SK-MEL-5 (cell line): Measurements from ENCODE around the gene VASP. TPM values are rescaled to one million over a fixed set of nuclear protein-coding genes. Genes with fewer than 3 reads are reported as not detected.
A peak's percentile ranks its signal among the peaks of the same experiment; 100 is the strongest.

ENCODE experiments used
- DNase-seq: peaks from one replicate; pipeline ENCODE4 v3.0.0-alpha.2; 2016; ENCODE audit warnings: low read depth, low spot score
- in situ Hi-C: cut with HindIII; loops from 2 replicates; pipeline ENCODE4 v1.10.0; 2016; ENCODE audit warnings: low sequenced_read_pairs, high pct_unique_total_duplicates, low pct_unique_long_range_greater_than_20kb
- total RNA-seq: library from RNA; depleted of rRNA; stranded (reverse); fragments of >200 nt; shearing (Covaris generic); gene quantifications from 2 replicates; pipeline ENCODE4 v1.2.3, GENCODE V29; 2014; rRNA removed

The VASP gene
- total RNA-seq, 1 experiment from 2014 or later, result 44.1 TPM

- in situ Hi-C loops, result no loop called here
- DNase-seq, result no peak
These were observed 53.4 kb downstream of the VASP start for GRCh38 chr19:45560686-45561085.

GRCh38 chr19:45564131-45564780 is 57.0 kb downstream of the VASP start:
- DNase-seq, result no peak
- in situ Hi-C loops, result no loop called here

- in situ Hi-C loops, result no loop called here
- no peak for DNase-seq
These were observed 60.3 kb downstream of the VASP start for GRCh38 chr19:45567609-45568008.

- DNase-seq, result no peak
These were observed 61.5 kb downstream of the VASP start for GRCh38 chr19:45568732-45569131.

GRCh38 chr19:45569619-45570421 is 62.5 kb downstream of the VASP start:
- in situ Hi-C loops, result no loop called here

More at GRCh38 chr19:45568732-45569131, 61.5 kb downstream of the VASP start:
- in situ Hi-C loops, result no loop called here

GRCh38 chr19:45571457-45572220 is 64.4 kb downstream of the VASP start:
- in situ Hi-C loops, result no loop called here
- DNase-seq, result no peak

More at GRCh38 chr19:45569619-45570421, 62.5 kb downstream of the VASP start:
- DNase-seq, result peak; percentile 67

GRCh38 chr19:45574526-45574925 is 67.2 kb downstream of the VASP start:
- in situ Hi-C loops, result no loop called here
- DNase-seq, result no peak

- in situ Hi-C loops, result no loop called here
- no peak for DNase-seq
These were observed 67.9 kb downstream of the VASP start for GRCh38 chr19:45575216-45575615.

Other genes starting within 250 kb of the VASP start
- not detected in 2 replicates for gene CKM, start 184.6 kb upstream of the VASP start, total RNA-seq
- gene KLC3, start 166.7 kb upstream of the VASP start, total RNA-seq, result 0.43 and 1.3 TPM in 2 replicates
- gene ERCC2, start 136.9 kb upstream of the VASP start, total RNA-seq, result 10.7 and 13.8 TPM in 2 replicates
- 1.5 and 1.8 TPM in 2 replicates for gene PPP1R13L, start 102.4 kb upstream of the VASP start, total RNA-seq
- 19.3 and 20.2 TPM in 2 replicates for gene POLR1G, start 100.8 kb upstream of the VASP start, total RNA-seq
- 125 and 138 TPM in 2 replicates for gene ERCC1, start 83.6 kb upstream of the VASP start, total RNA-seq
- gene FOSB, start 39.5 kb upstream of the VASP start, total RNA-seq, result 0.13 and 0.42 TPM in 2 replicates
- gene RTN2, start 10.4 kb upstream of the VASP start, total RNA-seq, result 10.0 and 12.8 TPM in 2 replicates
- gene PPM1N, start 9.0 kb upstream of the VASP start, total RNA-seq, result 0.74 and 1.9 TPM in 2 replicates
- gene OPA3, start 77.3 kb downstream of the VASP start, total RNA-seq, result 7.0 and 10.2 TPM in 2 replicates
- gene GPR4, start 94.7 kb downstream of the VASP start, total RNA-seq, result 0.24 TPM in 1 of 2 replicates, not detected in the other
- gene EML2, start 131.9 kb downstream of the VASP start, total RNA-seq, result 42.8 and 46.8 TPM in 2 replicates
- 0.05 TPM in 1 of 2 replicates, not detected in the other for gene GIPR, start 160.7 kb downstream of the VASP start, total RNA-seq
- gene SNRPD2, start 184.5 kb downstream of the VASP start, total RNA-seq, result 480 and 520 TPM in 2 replicates
- 10.0 and 14.3 TPM in 2 replicates for gene QPCTL, start 185.2 kb downstream of the VASP start, total RNA-seq
- 7.0 and 7.2 TPM in 2 replicates for gene FBXO46, start 223.4 kb downstream of the VASP start, total RNA-seq
- 0.37 and 0.45 TPM in 2 replicates for gene MEIOSIN, start 226.0 kb downstream of the VASP start, total RNA-seq